Hippocampal formation (tissue), 2 donors: Measurements from ENCODE around the gene SELENOK.
"Not testable (repeated sequence)": the region's sequence is repeated elsewhere in the genome, so short reads cannot be mapped to it uniquely, and the experiment has no call there.

ENCODE experiments used
- DNase-seq, 2 donors: peaks; one replicate each; lab custom pipeline; 2025; lab: John Stamatoyannopoulos, UW

SELENOK gene

DNA sequence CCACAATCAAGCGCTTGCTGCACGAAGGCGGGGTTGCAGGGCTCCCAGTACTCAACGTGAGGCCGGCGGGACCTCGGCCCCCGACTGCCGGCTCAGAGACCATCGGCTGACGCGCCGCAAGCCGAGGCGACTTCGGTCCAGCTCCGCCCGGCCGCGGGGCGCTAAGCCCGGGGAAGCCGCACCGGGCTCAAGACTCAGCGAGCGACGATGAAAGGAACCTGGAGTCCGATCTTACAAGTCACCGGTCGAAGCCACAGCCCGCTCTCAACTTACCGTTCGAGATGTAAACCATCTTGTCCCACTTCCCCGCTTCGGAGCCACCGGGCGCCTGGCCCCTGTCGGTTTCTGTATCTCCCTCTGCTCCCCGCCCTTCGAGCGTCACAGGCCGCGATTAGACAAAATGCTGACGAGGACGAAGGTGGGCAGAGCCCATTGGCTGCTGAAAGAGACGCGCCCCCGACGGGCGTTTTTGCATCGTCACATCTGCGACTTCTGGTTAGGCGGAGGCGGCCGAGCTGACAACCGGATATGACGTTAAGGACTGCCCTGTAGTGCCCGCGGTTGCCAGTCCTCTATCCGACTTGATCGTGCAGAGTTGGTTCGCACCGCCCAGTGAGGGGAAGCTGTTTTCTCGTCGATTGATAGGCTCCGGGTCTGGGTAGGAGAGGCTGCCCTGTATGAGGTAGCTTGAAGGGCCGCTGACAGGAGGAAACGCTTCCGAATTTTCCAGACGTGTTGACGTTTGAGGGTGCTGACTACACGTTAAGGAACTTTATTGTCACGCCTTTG is at the start of gene SELENOK:
SELENOK (minus strand) TSS at position 363 of the 789 bp plus-strand sequence.
- DNase-seq = peak; percentile 98 to 99

DNA sequence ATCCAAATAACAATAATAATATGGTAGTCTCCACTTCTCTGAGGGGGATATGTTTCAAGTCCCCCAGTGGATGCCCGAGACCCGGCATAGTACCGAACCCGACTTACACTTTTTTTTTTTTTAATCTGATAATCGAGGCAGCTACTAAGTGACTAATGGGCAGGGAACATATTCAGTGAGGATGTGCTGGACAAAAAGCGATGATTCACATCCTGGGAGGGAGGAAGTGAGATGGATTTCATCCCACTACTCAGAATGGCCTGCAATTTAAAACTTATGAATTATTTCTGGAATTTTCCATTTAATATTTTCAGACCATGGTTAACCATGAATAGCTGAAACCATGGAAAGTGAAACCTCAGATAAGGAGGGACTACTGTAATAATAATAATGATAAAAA is 49.5 kb upstream of the SELENOK start:
- DNase-seq = no peak

DNA sequence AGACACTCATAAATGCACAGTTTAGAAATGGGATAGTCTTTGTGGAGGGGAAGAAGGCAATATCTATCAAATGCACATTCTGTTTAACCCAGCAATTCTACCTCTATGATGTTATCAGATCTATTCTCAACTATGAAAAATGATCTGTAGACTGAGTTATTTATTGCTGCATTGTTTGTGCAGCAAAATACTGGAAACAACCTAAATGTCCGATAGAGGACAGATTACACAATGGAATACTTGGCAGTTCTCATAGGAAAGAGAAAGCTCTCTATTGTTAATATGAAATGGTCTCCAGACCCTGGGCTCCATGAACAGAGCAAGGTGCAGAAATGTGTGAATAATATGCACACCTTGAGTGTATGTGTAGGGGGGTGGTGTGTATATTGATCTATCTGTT is 49.0 kb upstream of the SELENOK start:
- DNase-seq = no peak

DNA sequence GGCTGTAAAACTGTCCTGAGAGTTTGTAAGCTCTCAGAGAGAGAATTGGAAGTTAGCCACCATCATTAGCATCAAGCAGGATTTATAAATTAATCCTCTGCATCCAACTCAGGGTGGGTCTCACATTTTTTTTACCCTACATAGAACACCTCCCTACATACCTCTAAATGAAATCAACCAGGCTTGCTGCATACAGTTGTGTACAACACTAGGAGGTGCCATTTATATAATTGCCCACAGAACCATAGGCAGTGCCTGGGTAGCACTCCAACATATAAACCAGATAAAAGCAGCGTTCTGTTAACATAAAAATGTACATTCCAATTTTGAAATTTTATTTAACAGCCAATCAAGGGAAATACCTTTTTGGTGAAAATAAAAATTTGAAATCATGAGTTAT is 48.2 kb upstream of the SELENOK start:
- DNase-seq = no peak

DNA sequence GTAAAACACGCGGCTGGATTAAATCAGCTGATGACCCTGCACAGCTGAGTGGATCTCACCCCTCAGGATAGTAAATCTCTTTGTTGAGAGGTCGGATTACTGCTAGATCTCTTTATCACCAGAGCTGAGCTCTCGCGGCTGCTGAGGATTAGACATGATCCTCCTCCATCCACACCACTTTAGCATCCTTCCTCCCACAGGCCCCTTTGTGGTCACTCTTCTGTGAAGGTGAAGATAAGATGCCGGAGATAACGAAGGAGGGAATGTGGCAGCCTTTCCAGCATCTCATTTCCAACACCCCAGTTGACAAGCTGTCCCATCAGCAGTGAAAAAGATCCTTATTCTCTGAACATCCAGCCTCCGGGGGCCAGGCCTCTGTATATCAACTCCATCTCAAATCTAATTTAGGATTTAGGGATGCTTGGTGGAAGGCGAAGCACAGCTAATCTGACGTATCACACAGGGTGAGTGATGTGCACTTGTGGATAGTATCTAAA is 47.5 kb upstream of the SELENOK start:
- no peak for DNase-seq

DNA sequence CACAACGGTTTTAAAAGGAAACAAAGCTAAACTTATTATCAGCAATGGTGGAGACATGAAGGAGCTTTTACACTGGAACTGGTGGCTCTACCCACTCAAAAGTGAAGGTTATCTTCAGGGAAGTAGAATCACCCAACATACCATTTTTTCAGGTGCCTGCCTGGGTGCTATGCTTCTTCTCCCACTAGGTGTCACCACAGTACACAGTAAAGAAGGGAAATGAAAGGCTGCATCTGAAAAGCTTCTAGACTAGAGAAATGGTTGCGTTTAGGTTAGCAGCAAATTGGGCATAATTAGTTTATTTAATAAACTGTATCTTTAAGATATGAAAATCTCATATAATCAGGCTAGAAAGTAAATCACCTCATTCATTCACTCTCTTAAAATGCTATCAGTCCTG is 47.0 kb upstream of the SELENOK start:
- peak; percentile 7 to 66 for DNase-seq

DNA sequence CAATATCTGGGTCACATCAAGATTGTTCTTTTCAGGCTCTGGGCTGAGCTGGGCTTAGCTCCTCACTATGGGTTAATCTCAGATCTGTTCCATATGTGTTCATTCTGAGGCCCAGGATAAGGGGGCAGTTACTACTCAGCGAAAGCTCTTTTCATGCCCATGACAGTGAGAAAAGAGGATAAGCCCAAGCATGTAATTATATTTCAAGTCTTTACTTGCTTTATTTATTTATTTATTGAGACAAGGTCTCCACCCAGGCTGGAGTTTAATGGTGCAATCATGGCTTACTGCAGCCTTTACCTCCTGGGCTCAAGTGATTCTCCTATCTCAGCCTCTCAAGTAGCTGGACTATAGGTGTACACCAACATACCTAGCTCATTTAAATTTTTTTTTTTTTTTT is 44.7 kb upstream of the SELENOK start:
- DNase-seq = no peak

DNA sequence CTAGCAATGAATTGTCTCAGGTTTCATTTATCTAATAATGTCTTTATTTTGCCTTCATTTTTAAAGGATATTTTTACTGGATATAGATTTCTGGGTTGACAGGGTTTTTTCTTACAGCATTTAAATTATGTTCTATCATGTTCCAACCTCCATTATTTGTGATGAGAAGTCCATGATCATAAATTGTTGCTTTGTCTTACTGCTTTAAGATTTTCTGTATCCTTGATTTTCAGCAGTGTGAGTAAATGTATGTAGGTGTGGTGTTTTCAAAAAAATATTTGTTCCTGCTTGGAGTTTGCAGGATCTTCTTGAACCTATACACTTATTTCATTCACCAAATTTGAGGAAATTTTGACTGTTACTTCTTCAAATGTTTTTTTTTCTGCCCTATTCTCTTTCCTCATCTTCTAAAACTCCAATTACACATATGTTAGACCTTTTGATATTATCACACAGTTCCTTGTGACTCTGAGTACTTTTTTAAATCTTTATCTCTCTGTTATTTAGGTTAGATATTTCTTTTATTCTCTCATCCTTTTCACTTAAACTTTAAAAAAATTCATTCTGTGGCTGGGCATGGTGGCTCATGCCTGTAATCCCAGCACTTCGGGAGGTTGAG is 43.7 kb upstream of the SELENOK start:
- DNase-seq = no peak

DNA sequence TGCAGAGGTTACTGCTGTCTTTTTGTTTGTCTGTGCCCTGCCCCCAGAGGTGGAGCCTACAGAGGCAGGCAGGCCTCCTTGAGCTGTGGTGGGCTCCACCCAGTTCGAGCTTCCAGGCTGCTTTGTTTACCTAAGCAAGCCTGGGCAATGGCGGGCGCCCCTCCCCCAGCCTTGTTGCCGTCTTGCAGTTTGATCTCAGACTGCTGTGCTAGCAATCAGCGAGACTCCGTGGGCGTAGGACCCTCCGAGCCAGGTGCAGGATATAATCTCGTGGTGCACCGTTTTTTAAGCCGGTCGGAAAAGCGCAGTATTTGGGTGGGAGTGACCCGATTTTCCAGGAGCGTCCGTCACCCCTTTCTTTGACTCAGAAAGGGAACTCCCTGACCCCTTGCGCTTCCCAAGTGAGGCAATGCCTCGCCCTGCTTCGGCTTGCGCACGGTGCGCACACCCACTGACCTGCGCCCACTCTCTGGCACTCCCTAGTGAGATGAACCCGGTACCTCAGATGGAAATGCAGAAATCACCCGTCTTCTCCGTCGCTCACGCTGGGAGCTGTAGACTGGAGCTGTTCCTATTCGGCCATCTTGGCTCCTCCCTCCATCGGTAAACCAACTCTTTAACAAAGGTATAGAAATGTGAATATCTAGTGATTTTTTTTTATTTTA is 35.7 kb upstream of the SELENOK start:
- DNase-seq = not testable (repeated sequence)

DNA sequence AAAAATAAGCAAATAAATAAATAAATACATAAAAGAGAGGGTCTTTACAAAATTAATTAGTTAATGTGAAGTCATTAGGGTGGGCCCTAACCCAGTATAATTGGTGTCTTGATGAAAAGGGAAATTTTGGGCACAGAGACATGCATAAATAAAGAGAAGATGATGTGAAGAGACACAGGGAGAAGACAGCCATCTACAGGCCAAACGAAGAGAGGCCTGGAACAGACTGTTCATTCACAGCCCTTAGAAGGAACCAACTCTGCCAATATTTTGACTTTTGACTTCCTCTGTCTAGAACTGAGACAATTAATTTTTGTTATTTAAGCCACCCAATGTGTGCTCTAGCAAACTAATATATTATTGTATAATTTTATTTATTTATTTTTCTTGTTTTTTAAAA is 29.6 kb upstream of the SELENOK start:
- DNase-seq = no peak

DNA sequence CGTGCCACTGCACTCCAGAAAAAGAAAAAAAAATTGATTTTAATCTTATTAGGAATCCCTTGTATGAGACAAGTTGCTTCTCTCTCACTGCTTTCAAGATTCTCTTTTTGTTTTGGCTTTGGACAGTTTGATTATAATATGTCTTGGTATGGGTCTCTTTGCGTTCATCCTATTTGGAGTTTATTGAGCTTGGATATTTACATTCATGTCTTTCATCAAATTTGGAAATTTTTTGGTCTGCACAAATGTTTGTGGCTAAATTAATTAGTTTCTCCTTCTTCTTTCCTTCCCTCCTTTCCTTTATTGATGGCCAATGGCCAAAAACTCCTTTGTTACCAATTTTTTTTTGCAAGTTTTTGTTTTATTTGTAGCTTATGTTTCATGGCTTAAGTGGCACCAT is 28.1 kb upstream of the SELENOK start:
- DNase-seq = no peak

DNA sequence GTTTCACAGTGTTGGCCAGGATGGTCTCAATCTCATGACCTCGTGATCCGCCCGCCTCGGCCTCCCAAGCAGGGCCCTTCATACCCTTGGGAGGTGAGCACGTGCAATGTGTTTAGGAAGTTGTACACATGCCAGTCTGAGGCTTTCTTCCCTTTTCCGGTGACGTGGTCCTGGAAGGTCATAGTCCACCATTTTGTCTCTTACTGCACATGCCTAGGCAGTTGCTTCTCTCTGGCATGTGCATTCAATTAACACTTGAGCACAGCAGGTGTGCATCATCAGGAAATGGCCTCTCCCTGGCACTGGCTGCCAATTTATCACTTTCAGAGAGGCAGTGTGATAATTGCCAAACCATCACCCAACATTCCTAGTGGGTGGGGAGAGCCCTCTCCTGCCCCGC is 21.7 kb upstream of the SELENOK start:
- DNase-seq = no peak

DNA sequence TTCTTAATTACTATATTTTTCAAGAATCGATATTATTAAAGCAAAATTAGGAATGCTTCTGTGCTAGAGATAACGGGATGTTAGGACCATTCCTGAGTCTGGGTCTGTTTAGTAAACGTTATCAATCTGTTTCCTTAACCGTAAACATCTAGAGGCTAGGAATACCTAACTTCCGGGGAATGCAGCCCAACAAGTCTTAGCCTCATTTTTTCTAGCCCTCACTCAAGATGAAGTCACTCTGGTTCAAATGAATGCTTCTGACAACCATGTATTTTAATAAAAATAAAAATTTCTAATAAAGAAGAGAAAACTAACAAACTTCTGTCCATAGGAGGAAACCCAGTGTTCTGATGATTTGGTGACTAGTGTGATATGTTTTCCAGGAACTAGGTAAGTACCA is 11.1 kb upstream of the SELENOK start:
- DNase-seq = no peak

DNA sequence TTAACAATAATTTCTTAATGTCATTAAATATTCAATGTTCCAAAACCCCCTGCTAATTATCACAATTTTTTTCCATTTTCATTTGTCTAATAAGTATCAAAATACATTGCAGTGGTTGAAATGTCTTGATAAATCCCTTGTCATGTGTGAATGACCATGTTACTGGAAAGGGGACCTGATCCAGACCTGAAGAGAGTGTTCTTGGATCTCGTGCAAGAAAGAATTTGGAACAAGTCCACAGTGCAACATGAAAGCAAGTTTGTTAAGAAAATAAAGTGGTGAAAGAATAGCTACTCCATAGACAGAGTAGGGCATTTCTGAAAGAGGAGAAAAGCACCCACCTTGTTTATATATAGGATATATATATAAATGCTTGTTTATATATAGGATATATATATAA is 10.4 kb upstream of the SELENOK start:
- DNase-seq = no peak

DNA sequence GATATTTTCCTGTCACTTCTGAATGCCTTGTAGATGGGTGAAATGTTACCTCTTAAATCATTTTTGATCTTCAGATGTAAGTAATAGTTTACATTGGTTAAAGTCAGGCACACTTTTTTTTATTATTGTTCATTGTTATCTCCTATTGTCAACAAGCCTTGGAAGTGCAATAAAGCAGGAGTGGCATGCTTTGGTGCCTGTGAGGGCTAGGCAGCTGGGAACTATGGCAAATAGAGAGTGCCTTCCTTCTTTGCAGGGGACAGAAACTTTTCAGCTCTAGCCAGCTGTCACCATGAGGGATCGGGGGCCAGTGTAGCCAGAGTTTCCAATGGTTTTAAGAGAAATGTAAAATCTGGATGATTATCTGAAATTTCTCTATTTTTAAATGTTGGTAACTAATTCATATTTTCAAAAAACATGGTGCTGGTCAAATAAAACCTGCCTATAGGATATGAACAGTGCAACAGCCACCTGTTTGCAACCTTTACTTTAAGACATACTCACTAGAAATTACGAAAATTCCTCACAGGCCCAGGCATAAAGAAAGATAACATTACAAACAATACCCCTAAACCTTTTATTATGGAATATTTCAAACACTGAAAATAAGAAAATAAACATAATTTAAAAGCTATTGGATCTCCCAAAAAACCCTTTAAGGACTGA is 9.1 kb upstream of the SELENOK start:
- no peak for DNase-seq

DNA sequence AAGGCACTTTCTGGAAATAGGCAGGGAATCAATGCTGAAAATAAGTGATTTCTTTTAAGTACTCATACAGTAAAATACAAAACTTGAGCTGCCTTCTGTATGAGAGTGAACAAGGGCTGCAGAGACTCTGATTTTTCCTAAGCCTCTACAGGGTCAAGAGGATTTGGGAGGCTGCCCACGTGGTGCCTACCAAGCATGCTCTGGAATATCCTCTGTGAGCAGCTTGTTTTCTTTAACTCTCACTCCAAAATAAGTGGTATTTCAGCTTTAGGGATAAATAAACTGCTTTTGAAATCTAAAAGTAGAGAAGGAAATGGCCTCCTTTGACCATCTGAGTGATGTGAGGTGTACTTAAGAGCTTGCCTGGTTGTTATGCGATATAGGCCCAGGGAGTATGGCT is 8.1 kb upstream of the SELENOK start:
- no peak for DNase-seq

DNA sequence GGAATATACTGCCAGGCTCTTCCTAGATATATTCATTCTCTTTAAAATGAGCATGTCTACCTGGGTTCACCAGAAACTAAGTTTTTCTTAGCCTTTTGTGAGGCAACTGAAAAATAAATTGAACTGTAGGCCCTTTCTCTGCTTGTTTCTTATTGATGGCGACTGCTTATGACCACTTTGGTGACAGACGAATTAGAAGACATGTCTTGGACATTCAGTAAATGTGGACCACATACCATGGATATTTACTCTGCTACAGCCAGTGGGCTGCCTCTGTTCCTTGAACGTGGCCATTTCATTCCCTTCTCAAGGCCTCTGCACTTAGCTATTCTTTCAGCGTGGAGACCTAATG is 603 bp upstream of the SELENOK start:
- DNase-seq = no peak

DNA sequence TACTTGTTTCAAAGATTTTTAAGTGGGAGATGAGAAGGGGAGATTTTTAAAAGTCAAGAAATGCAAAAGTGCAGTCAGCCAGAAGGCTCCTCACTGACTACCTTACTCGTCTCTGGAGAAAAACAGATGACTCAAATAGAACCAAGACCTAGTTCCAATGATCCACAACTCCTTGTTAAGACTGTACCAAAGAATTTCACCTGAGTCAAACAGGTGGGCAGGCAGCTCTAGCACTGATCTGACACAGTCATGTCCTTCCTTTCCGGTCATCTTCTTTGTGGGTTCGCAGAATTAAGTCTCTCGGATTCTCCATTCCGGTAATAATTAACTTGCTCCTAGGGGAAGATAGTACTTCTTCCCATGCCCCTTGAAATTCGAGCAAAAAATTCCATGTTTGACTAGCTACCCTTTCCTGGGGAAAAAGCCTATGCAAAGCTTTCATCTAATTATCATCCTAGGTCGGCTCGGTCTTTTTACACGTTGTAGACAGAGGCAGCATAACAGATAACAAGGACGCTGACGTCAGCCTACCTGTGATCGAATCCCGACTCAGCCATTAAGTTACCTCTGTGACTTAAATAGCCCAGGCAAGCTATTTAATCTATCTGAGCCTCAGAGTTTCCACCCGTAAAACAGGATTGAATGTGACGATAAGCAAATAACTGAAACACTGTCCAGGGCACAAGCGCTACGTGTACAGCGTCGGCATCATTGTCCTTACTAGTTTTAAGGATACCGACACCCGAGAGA is 758 bp downstream of the SELENOK start:
- no peak for DNase-seq

DNA sequence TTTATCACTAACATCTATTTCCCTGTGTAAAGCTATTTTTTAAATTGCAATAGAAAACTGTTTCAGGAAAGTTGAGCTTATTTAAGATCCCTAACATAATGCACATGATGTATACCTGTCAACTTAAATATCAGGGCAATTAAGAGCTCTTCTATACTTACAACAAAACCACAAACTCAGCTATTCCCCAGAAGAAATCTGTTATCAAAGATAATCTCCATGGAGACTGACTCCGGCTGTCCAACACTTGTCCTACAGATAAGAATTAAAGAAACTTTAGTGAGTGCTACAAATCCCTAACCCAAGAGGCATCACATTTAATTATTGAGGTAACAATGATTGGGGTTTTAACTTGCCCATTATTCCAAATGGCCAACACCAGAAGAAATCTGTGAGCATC is 3.4 kb downstream of the SELENOK start:
- no peak for DNase-seq

DNA sequence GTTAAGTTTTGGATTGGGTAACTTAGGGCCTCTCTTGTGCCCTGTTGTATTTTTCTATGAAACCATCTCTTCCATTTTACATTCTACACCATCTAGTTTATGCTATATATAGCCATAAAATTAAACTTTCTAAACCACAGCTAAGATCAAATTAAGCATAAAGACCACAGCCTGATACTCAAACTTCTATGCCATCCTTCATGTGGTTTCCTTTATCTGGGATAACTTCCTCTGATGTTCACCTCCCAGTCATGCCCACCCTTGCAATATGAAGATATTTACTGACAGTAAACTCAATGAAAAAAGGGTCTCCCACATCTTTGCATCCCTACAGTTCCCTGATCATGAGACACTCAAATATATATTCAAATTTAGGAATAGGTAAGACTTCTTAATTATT is 4.2 kb downstream of the SELENOK start:
- DNase-seq = no peak

DNA sequence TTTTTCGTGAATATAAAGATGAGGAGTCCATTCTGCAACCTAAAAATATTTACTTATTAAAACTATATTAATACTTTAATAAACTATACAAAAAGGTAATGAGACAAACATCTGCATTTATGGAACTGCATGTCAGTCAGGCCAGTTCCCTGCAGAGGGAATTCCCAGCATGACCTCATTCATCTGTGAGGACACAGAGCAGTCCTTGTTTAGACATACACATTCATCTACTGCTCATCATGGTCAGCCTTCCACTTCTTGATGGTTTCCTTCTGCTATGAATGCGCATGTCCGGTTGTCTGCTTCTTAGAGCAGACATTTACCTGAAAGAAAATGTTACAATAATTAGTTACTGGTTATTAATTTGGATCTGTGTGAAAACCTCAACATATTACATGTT is 6.4 kb downstream of the SELENOK start:
- DNase-seq = no peak

DNA sequence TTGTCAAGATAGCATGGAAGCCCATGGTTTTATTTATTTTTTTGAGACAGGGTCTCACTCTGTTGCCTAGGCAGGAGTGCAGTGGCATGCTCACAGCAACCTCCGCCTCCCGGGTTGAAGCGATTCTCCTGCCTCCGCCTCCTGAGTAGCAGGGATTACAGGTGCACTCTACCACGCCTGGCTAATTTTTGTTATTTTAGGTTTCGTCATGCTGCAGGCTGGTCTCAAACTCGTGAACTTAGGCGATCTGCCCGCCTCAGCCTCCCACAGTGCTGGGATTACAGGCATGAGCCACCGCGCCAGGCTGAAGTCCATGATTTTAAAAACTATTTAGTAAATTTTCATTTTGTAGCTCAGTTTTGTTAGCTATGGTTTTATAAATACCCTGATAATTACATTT is 7.0 kb downstream of the SELENOK start:
- DNase-seq = no peak
